Stimulated activated CD8-positive, alpha-beta memory T cell treated with anti-CD3 and anti-CD28 coated beads, Interleukin-2, amount 100 ng/mL, for 1 hour (primary cell): ENCODE measurements around the gene RPS2.
"Not testable (repeated sequence)": the region's sequence is repeated elsewhere in the genome, so short reads cannot be mapped to it uniquely, and the experiment has no call there.

Experiments used
- DNase-seq, 2 donors: peaks; one replicate each; pipeline ENCODE4 v3.0.0-alpha.2; 2020; ENCODE audit warnings: low read depth in 2 of 2

The RPS2 gene

GRCh38 chr16:1962161-1963153 lies 2.2 kb downstream of the RPS2 start:
- not testable (repeated sequence) for DNase-seq

GRCh38 chr16:1961651-1962067 lies 3.0 kb downstream of the RPS2 start:
- DNase-seq: no peak

DNA sequence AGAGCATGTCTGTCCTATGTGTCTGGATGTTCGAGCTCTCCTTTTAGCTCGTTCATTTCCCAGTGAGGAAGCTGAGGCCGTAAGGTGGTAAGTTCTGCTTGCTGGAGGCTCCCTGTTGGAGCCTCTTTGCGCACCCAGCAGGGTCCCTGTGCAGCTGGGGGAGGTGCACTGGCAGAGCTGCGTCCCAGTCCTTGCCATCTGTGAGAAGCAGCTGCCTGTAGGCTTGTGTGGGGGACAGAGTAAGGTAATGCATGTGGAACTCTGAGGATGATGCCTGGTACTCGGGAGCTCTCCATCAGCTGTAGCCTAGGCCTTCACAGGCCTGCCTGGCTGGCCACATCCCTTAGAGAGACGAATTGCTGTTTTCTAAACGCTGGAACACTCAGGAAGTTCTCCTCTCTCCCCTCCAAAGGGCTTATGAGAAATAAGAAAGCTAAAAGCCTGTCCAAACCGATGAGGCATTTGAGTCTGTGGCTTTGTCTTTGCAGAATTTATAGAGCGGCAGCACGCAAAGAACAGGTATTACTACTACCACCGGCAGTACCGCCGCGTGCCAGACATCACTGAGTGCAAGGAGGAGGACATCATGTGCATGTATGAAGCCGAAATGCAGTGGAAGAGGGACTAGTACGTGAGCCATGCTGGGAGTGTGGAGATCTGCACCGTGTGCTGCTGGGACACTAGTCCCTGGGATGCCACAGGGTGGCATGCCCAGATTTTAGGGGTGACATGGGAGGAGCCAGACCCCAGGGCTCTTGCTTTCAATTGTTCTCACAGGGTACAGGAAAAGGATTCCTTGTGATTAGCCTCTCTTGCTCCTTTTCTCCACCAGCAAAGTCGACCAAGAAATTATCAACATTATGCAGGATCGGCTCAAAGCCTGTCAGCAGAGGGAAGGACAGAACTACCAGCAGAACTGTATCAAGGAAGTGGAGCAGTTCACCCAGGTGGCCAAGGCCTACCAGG lies 3.7 kb downstream of the RPS2 start:
- no peak for DNase-seq

DNA sequence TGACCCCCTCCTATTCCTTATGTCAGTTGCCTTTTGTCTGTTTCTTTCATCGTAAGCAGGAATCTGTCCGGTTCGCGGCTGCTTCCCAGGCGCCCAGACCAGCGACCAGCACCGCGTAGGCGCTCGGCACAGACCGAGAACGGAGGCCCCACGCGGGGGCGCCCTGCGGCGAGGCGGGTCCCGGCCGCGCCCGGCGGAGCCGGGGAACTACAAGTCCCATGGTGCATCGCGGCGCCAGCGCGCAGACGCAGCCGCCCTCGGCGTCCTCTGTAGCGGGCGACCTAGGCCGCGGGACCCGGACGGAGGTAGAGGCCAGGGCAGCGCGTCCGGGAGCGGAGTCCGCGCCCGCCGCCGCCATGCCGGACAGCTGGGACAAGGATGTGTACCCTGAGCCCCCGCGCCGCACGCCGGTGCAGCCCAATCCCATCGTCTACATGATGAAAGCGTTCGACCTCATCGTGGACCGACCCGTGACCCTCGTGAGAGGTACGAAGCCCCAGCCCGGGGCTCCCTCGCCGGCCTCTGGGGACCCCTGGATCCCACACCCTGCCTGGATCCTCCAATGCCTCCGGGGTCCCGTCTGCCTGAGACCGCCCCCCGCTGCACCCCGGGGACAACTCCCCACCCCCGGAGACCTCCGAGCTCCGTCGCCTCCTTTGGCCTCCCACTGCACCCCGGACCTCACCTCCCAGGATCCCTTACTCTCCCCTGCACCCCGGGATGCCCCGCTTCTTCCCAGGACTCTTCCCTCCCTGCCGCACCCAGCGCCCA lies 5.2 kb downstream of the RPS2 start, which contains the start of gene NDUFB10:
Gene NDUFB10 (plus strand): TSS at position 270 of the 771 bp plus-strand sequence. CDS start 87 bp downstream, at position 357.
- peak; percentile 86 to 88 for DNase-seq

GRCh38 chr16:1958715-1959268 lies 5.8 kb downstream of the RPS2 start:
- no peak for DNase-seq

- DNase-seq: not testable (repeated sequence)
Observed at GRCh38 chr16:1958143-1958491, 6.5 kb downstream of the RPS2 start.

DNA sequence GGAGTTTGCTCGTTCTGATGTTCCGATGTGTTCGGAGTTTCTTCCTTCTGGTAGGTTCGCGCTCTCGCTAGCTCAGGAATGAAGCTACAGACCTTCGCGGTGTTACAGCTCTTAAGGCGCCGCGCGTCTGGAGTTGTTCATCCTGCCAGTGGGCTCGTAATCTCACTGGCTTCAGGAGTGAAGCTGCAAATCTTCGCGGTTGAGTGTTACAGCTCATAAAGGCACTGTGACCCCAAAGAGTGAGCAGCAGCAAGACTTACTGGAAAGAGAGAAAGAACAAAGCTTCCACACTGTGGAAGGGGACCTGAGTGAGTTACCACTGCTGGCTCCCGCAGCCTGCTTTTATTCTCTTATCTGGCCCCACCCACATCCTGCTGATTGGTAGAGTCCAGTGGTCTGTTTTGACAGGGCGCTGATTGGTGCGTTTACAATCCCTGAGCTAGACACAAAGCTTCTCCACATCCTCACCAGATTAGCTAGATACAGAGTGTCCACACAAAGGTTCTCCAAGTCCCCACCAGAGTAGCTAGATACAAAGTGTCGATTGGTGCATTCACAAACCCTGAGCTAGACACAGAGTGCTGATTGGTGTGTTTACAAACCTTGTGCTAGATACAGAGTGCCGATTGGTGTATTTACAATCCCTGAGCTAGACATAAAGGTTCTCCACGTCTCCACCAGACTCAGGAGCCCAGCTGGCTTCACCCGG lies 7.0 kb downstream of the RPS2 start:
- not testable (repeated sequence) for DNase-seq

DNA sequence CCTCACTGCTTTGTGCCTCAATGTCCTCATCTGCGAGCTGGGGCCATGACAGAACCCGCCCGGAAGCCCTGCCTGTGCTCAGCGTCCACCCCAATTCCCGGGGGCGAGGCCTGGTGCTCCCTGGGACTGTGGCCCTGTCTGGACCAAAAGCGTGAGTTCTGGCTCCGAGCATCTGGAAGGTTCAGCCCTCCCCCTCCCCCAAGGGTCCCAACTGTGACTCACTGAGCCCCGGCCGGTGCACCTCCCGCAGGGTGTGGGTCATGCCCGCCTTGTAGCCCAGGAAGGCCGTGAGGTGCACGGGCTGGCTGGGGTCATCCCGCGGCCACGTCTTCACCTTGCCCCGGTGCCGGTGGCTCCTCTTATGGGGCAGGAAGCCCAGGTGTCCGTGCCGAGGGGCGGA lies 10.9 kb downstream of the RPS2 start:
- DNase-seq: no peak

DNA sequence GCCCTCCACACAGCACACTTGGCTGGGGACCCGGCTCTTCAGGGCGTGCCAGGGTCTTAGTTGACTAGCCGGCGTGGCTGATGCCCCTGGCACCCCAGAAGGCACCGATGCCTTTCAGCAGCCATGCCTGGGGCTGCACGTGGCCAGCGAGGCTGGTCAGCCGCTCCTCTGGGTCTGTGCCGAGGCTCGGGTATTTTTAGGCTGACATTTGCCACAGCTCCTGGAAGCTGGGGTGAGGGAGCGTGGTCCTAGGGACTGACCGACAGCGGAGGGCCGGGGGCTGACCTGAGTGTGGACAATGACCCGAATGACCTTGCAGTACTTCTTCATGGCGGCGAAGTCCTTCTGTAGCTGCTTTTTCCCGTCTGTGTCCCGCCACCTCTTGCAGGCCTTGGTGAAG lies 14.1 kb downstream of the RPS2 start:
- DNase-seq: no peak

- no peak for DNase-seq
Observed at GRCh38 chr16:1950047-1950446, 14.6 kb downstream of the RPS2 start.

- no peak for DNase-seq
Observed at GRCh38 chr16:1949507-1949906, 15.1 kb downstream of the RPS2 start.

DNA sequence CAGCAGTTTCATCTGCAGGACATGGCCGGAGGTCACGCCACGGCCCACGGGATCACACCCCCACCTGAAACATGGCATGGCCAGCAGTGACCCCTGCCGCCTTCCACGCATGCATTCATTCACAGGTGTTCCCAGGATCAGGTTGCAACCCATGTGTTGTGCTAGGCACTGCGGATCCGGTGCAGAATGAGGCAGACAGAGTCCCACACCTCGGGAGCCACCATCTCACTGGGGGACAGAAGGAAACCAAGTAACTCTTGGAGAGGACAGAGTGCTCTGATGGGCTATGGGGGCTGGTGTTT lies 17.3 kb downstream of the RPS2 start:
- no peak for DNase-seq

DNA sequence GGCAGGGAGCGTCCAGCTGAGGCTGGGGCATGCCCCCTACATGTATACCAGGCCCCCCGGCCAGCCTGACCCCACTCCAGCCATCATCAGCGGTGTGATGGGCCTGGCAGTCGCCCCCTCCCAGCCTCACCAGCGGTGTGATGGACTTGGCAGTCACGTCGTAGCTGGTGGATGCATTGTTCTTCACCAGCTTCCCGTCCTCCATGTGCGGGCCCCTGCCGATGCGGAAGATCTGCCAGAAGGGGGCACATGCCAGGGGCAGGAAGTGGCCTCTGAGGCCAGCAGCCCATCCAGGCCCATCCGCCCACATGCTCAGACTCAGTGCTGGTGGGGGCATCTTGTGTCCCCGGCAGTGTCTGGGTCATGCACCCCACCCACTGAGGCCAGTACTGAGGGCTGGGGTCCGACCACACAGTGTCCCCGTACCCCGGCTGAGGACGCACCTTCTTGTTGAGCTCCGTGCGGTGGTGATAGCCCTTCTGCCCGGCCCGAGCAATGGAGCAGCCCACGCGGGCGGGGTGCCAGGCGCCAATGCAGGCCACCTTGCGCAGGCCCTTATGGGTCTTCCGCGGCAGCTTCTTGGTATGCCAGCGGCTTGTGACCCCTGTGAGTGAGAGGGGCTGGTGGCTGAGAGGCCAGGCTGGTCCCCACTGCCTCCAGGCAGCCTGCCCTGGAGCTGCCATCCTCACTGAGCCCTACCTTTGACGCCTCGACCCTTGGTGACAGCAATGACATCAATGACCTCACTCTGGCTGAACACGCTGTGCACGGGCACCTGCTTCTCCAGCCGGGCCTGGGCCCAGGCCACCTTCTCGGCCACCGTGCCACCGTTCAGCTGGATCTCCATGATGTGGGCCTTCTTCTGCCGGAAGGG lies 17.9 kb downstream of the RPS2 start:
- no peak for DNase-seq

GRCh38 chr16:1945559-1946391 lies 18.9 kb downstream of the RPS2 start:
- no peak for DNase-seq

DNA sequence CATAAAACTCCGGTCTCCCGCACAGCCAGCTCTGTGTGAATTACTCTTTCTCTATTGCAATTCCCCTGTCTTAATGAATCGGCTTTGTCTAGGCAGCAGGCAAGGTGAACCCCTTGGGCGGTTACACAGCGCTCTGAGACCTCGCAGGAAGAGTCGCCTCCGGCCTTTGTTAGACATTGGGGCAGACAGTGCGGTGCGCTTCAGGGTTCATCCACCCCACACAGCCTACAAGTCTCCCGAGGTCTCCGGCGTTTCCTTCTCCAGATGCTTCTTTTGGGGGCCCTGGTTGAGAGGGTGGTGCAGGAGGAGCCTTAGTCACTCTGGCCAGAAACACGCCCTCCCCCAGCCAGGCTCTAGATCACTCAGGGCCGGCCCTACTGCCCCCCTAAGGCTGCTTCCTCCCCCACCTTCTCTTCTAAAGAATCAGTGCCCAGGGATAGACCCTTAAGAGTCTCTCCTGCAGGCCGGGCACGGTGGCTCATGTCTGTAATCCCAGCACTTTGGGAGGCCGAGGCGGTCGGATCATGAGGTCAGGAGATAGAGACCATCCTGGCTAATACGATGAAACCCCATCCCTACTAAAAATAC lies 19.9 kb downstream of the RPS2 start:
- no peak for DNase-seq

- peak; percentile 97 to 99 for DNase-seq
Observed at GRCh38 chr16:1942810-1943726, 21.6 kb downstream of the RPS2 start, which contains the start of gene MSRB1. Gene MSRB1, minus strand, starts transcription at chr16:1943199. Its CDS starts 43 bp downstream, at chr16:1943156.
